H9 (cell line): ENCODE measurements around the gene TRANK1. TPM values are rescaled to one million over a fixed set of nuclear protein-coding genes. Genes with fewer than 3 reads are reported as not detected.

Source experiments
- DNase-seq: peaks from one replicate; pipeline ENCODE4 v3.0.0-alpha.2; 2017
- H2AFZ ChIP-seq: one replicate; pipeline ENCODE4 v1.6.1; 2013; ENCODE audit warnings: mild to moderate bottlenecking, low read length, control low read depth, moderate library complexity
- H2AK5ac ChIP-seq: 2 replicates; pipeline ENCODE4 v1.6.1; 2013; ENCODE audit warnings: low read length, control low read depth, mixed read lengths; ENCODE audit not compliant: insufficient read length
- H2BK120ac ChIP-seq: one replicate; pipeline ENCODE4 v1.6.1; 2013; ENCODE audit warnings: low read depth, mild to moderate bottlenecking, low read length, control low read depth, inconsistent platforms; ENCODE audit not compliant: poor library complexity, severe bottlenecking
- H2BK12ac ChIP-seq: 2 replicates; pipeline ENCODE4 v1.6.1; 2013; ENCODE audit warnings: low read length, control low read depth, mixed read lengths, low read depth; ENCODE audit not compliant: insufficient read length
- H2BK15ac ChIP-seq: 2 replicates; pipeline ENCODE4 v1.6.1; 2013; ENCODE audit warnings: low read depth, low read length, control low read depth
- H2BK20ac ChIP-seq: one replicate; pipeline ENCODE4 v1.6.1; 2013; ENCODE audit warnings: low read depth, mild to moderate bottlenecking, low read length, control low read depth, inconsistent platforms; ENCODE audit not compliant: poor library complexity, severe bottlenecking
- H2BK5ac ChIP-seq: 2 replicates; pipeline ENCODE4 v1.6.1; 2013; ENCODE audit warnings: low read length, control low read depth, mixed read lengths; ENCODE audit not compliant: insufficient read length
- H3K14ac ChIP-seq: 2 replicates; pipeline ENCODE4 v1.6.1; 2013; ENCODE audit warnings: low read length, control low read depth; ENCODE audit not compliant: insufficient read depth
- H3K18ac ChIP-seq: 2 replicates; pipeline ENCODE4 v1.6.1; 2013; ENCODE audit warnings: low read depth, mild to moderate bottlenecking, mixed read lengths, low read length, control low read depth; ENCODE audit not compliant: insufficient read length
- H3K23ac ChIP-seq: 2 replicates; pipeline ENCODE4 v1.6.1; 2013; ENCODE audit warnings: low read length, control low read depth, mixed read lengths, low read depth; ENCODE audit not compliant: insufficient read length
- H3K23me2 ChIP-seq: 2 replicates; pipeline ENCODE4 v1.6.1; 2013; ENCODE audit warnings: low read depth, mild to moderate bottlenecking, mixed read lengths, low read length, control low read depth; ENCODE audit not compliant: insufficient read length, poor library complexity, severe bottlenecking
- H3K27ac ChIP-seq: 2 replicates; pipeline ENCODE4 v1.5.1; 2013; ENCODE audit warnings: low read length, control low read depth, mixed read lengths, low read depth; ENCODE audit not compliant: insufficient read length
- H3K27me3 ChIP-seq: 2 replicates; pipeline ENCODE4 v1.6.1; 2013; ENCODE audit warnings: low read length, control low read depth, inconsistent platforms; ENCODE audit not compliant: insufficient read depth
- H3K4ac ChIP-seq: 2 replicates; pipeline ENCODE4 v1.6.1; 2013; ENCODE audit warnings: low read depth, mild to moderate bottlenecking, control low read depth, inconsistent platforms, low read length, moderate library complexity
- H3K4me1 ChIP-seq: 2 replicates; pipeline ENCODE4 v1.6.1; 2013; ENCODE audit warnings: low read length, control low read depth, inconsistent platforms; ENCODE audit not compliant: insufficient read depth
- H3K4me2 ChIP-seq: 2 replicates; pipeline ENCODE4 v1.6.1; 2013; ENCODE audit warnings: low read length, control low read depth, mixed read lengths; ENCODE audit not compliant: insufficient read length, insufficient read depth
- H3K56ac ChIP-seq: 2 replicates; pipeline ENCODE4 v1.6.1; 2013; ENCODE audit warnings: low read depth, mild to moderate bottlenecking, mixed read lengths, low read length, control low read depth; ENCODE audit not compliant: insufficient read length
- H3K79me1 ChIP-seq: 2 replicates; pipeline ENCODE4 v1.6.1; 2013; ENCODE audit warnings: low read depth, mild to moderate bottlenecking, moderate library complexity, low read length, control low read depth, inconsistent platforms; ENCODE audit not compliant: insufficient read depth, poor library complexity, severe bottlenecking
- H3K79me2 ChIP-seq: 2 replicates; pipeline ENCODE4 v1.6.1; 2013; ENCODE audit warnings: low read length, control low read depth, inconsistent platforms; ENCODE audit not compliant: insufficient read depth
- H3K9ac ChIP-seq: 2 replicates; pipeline ENCODE4 v1.6.1; 2013; ENCODE audit warnings: low read length, control low read depth, mixed read lengths; ENCODE audit not compliant: insufficient read length; ENCODE audit errors: extremely low read depth
- H3K9me3 ChIP-seq: one replicate; pipeline ENCODE4 v1.6.1; 2013; ENCODE audit warnings: low read depth, low read length, inconsistent platforms; ENCODE audit not compliant: control insufficient read depth
- H3T11ph ChIP-seq: one replicate; pipeline ENCODE4 v1.6.1; 2013; ENCODE audit warnings: mild to moderate bottlenecking, low read length, control low read depth, inconsistent platforms
- H4K20me1 ChIP-seq: one replicate; pipeline ENCODE4 v1.6.1; 2013; ENCODE audit not compliant: control insufficient read depth, insufficient read length, insufficient read depth
- H4K5ac ChIP-seq: 2 replicates; pipeline ENCODE4 v1.6.1; 2013; ENCODE audit warnings: low read depth, mild to moderate bottlenecking, mixed read lengths, low read length, control low read depth; ENCODE audit not compliant: insufficient read length
- H4K8ac ChIP-seq: replicated peaks from 2 replicates; pipeline ENCODE4 v1.6.1; 2013; ENCODE audit warnings: low read length, control low read depth, mixed read lengths, low read depth; ENCODE audit not compliant: insufficient read length
- H4K91ac ChIP-seq: 2 replicates; pipeline ENCODE4 v1.6.1; 2013; ENCODE audit warnings: low read depth, mild to moderate bottlenecking, moderate library complexity, mixed read lengths, low read length, control low read depth; ENCODE audit not compliant: insufficient read length
- H3K27ac Mint-ChIP-seq, 3 experiments: 2 replicates in 2 of 3; 3 replicates in 1 of 3; pipeline ENCODE4 v1.8.0; 2020 to 2021; ENCODE audit warnings: mixed read lengths in 3 of 3, mild to moderate bottlenecking in 1 of 3, moderate library complexity in 1 of 3
- H3K27me3 Mint-ChIP-seq: 2 replicates; pipeline ENCODE4 v1.8.0; 2021; ENCODE audit warnings: low read depth, mild to moderate bottlenecking, moderate library complexity, mixed read lengths
- H3K36me3 Mint-ChIP-seq, 3 experiments: 2 replicates in 2 of 3; 3 replicates in 1 of 3; pipeline ENCODE4 v1.8.0; 2020 to 2021; ENCODE audit warnings: low read depth in 3 of 3, mixed read lengths in 3 of 3; ENCODE audit not compliant: insufficient read depth in 1 of 3
- H3K4me1 Mint-ChIP-seq, 2 experiments: 2 replicates each; pipeline ENCODE4 v1.8.0; 2020; ENCODE audit warnings: mixed read lengths in 2 of 2
- H3K4me3 Mint-ChIP-seq, 2 experiments: 2 replicates in 1 of 2; 3 replicates in 1 of 2; pipeline ENCODE4 v1.8.0; 2020 to 2021; ENCODE audit warnings: mild to moderate bottlenecking in 2 of 2, mixed read lengths in 2 of 2, moderate library complexity in 1 of 2
- H3K9me3 Mint-ChIP-seq, 2 experiments: 2 replicates in 1 of 2; 3 replicates in 1 of 2; pipeline ENCODE4 v1.8.0; 2020; ENCODE audit warnings: mild to moderate bottlenecking in 2 of 2, mixed read lengths in 2 of 2, moderate library complexity in 1 of 2
- CTCF ChIP-seq: fragments of 200-600 bp; sonication (generic); conservative IDR thresholded peaks from 3 replicates; pipeline ENCODE4 v1.8.0; 2021; ENCODE audit warnings: antibody characterized with exemption, mild to moderate bottlenecking
- WGBS: extraction: QIAGEN DNeasy Blood & Tissue Kit; methylation state at CpG from one replicate; pipeline ENCODE4 v1.1.7; 2013; ENCODE audit warnings: missing lambda C conversion rate, low lambda C conversion rate, mixed read lengths; ENCODE audit not compliant: insufficient read length; ENCODE audit errors: extremely low coverage; 5-methylcytosine and 5-hydroxymethylcytosine counted together
- total RNA-seq: library from RNA; stranded (reverse); gene quantifications from 2 replicates; pipeline ENCODE4 v1.2.1, GENCODE V29; 2021

The TRANK1 gene
- total RNA-seq, 1 experiment from 2014 or later, result 5.9 TPM

- Histone ChIP-seq H3K4ac (no peak overlapping the region), H3K56ac (no peak overlapping the region), H3K4me2 (no peak overlapping the region), H4K5ac (no peak overlapping the region), H2BK5ac (no peak overlapping the region), H3K9me3 (no peaks in the 10 kb centered on the region), H3K27me3 (no peaks in the 10 kb centered on the region), H4K91ac (no peak overlapping the region), H2BK15ac (no peak overlapping the region), H2BK120ac (no peak overlapping the region), H3K23ac (no peak overlapping the region), H3K18ac (no peak overlapping the region), H4K20me1 (peaks cover 3% of the 10 kb centered on the region), H3T11ph (no peak overlapping the region), H2AFZ (no peak overlapping the region), H3K23me2 (no peaks in the 10 kb centered on the region), H2BK20ac (no peak overlapping the region), H2AK5ac (no peak overlapping the region), H3K27ac (no peak overlapping the region), H4K8ac (no peak overlapping the region), H3K79me1 (no peaks in the 10 kb centered on the region), H3K9ac (no peak overlapping the region), H3K14ac (no peak overlapping the region), H3K4me1 (no peaks in the 10 kb centered on the region), H2BK12ac (no peak overlapping the region), H3K79me2 (no peaks in the 10 kb centered on the region)
- Mint-ChIP-seq H3K27me3 (no peaks in the 10 kb centered on the region; the same call in none of the 2 replicates), H3K9me3 (no peaks in the 10 kb centered on the region), H3K27ac (no peak overlapping the region), H3K36me3 (no peaks in the 10 kb centered on the region), H3K4me3 (no peak overlapping the region), H3K4me1 (peaks cover 18 to 22% of the 10 kb centered on the region in 2 experiments)
- WGBS, result no CpG with 5 or more reads among the region's 6 CpGs
- no peak for DNase-seq
- TF ChIP-seq CTCF, result no peak
Measured at GRCh38 chr3:36817806-36818533, 126.9 kb downstream of the TRANK1 start.
